CD1c-positive myeloid dendritic cell (primary cell): ENCODE results near the gene HPS5.
"Not testable (repeated sequence)": the region's sequence is repeated elsewhere in the genome, so short reads cannot be mapped to it uniquely, and the experiment has no call there.

Experiments
- DNase-seq: peaks from one replicate; pipeline ENCODE4 v3.0.0-alpha.2; 2016; ENCODE audit errors: extremely low spot score

The HPS5 gene, protein sequence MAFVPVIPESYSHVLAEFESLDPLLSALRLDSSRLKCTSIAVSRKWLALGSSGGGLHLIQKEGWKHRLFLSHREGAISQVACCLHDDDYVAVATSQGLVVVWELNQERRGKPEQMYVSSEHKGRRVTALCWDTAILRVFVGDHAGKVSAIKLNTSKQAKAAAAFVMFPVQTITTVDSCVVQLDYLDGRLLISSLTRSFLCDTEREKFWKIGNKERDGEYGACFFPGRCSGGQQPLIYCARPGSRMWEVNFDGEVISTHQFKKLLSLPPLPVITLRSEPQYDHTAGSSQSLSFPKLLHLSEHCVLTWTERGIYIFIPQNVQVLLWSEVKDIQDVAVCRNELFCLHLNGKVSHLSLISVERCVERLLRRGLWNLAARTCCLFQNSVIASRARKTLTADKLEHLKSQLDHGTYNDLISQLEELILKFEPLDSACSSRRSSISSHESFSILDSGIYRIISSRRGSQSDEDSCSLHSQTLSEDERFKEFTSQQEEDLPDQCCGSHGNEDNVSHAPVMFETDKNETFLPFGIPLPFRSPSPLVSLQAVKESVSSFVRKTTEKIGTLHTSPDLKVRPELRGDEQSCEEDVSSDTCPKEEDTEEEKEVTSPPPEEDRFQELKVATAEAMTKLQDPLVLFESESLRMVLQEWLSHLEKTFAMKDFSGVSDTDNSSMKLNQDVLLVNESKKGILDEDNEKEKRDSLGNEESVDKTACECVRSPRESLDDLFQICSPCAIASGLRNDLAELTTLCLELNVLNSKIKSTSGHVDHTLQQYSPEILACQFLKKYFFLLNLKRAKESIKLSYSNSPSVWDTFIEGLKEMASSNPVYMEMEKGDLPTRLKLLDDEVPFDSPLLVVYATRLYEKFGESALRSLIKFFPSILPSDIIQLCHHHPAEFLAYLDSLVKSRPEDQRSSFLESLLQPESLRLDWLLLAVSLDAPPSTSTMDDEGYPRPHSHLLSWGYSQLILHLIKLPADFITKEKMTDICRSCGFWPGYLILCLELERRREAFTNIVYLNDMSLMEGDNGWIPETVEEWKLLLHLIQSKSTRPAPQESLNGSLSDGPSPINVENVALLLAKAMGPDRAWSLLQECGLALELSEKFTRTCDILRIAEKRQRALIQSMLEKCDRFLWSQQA

DNA sequence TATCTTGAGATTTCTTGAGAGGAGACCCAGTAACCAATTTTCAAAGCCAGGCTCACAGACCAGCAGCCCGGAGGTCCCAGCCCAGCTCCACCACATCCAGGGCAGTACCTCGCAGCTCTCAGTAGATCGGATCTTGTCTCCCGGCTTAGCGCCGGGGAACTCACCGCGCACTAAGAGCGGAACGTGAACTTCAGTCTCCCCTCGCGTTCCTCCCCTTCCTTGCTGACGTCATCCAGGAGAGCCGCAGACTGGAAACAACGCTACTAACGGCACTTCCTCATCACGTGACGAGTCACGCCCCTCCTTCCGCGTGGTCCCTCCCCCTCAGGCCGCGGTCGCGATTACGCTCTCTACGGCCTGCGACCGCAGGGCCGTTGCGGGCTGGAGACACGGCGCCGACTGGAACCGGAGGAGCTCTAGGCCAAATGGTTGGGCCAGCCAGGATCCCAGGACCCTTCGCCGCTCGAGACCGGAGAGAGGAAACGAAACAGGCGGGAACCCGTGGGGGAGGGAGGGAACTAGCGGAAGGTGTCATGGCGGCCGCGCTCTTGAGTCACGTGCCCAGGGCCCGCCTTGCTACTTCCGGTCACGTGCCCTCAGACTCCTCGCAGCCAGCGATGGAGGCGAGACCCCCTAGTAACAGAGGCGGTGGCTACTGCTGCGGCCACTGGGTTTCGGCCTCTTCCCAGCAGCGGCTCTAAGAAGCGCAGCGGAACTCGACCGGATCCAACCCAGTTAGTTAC, at the start of gene HPS5, which contains the start of gene GTF2H1:
Gene HPS5, minus strand, starts transcription at position 172 of the 743 bp plus-strand sequence. CDS start 4,282 bp downstream, outside the sequence.
Gene GTF2H1, plus strand, starts transcription at position 599 of the 743 bp plus-strand sequence. CDS start 10,508 bp downstream, outside the sequence.
- peak; percentile 99 for DNase-seq

DNA sequence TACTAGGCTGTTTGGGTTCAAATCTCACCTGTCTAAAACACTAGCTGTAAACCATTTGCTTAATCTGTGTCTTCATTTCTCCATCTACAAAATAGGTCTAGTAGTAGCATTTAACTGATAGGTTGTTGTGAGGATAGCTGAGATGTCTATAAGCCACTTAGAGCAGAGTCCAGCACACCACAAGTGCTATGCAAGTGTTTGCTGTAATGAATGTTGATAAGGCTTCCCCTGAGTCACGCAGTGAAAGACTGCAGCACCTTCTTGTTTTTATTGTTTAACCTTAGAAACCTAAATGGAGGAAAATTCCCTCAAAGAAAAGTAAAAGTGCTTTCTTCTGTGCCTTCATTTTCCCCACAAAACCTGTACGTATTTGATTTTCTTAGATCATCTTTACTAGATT, 49.3 kb upstream of the HPS5 start:
- DNase-seq = no peak

DNA sequence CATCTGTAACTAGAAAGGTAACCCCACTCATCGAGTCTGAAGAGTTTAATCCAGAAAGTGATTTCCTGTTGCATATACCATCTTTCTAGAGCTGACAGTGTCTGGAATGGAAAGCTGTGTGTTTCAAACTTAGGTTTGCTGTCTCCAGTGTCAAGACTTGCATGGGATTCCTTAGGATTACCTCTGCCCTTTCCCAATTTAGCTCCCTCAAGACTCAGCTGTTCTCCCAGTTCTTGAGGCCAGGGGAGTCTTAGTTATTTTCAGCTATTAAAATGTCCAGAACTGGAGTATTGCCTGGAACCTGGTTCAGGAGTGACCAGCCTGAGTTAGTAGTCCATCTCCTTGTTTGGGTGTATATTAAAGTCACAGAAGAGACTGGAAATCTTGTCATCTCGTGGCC, 47.5 kb upstream of the HPS5 start:
- DNase-seq = no peak

DNA sequence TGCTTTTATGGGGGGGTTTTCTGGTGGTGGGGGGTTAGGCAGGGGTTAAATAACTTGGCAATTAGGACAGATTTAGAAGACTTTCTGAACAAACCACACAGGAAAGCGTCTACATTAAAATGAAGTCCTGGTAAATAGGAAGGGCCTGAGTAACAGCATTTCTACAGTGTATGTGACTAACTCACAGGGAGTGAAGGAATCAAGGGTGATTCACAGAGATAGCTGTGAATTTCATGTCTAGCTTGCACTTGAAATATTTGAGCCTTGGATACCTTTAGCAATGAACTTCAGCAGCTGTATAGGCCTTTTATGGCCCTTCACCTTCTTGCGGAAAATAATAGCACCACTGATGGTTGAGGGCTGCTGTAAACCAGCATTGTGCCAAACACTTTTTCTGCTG, 46.3 kb upstream of the HPS5 start:
- no peak for DNase-seq

DNA sequence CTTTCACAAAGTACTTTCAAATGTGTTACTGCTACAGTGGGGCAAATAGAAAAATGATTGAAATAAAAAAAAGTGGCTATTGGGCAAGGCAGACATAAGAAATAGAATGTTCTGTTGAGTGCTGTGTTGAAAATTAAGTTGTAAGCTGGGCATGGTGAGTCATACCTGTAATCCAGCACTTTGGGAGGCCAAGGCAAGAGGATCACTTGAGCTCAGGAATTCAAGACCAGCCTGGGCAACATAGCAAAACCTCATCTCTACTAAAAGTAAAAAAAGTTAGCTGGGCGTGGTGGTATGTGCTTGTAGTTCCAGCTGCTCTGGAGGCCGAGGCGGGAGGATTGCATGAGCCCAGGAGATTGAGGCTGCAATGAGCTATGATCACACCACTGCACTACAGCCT, 45.5 kb upstream of the HPS5 start:
- DNase-seq = no peak

DNA sequence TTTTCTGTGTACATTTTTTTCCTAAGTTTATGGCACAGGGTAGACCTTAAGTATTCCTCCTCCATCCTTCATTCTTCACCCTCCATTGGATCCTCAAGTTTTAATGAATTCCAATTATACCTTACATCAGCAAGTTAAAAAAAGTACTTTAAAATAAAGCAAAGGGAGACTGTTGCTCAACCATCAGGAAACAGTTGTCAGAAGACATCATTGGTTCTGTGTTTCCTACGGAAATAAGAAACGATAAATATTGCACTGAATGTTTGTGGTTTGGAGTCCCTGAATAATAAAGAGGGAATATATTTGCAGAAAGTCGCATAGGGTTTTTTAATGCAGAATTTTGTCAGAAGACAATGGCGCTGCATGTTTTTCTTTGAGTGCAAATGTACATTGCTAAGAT, 44.3 kb upstream of the HPS5 start:
- no peak for DNase-seq

DNA sequence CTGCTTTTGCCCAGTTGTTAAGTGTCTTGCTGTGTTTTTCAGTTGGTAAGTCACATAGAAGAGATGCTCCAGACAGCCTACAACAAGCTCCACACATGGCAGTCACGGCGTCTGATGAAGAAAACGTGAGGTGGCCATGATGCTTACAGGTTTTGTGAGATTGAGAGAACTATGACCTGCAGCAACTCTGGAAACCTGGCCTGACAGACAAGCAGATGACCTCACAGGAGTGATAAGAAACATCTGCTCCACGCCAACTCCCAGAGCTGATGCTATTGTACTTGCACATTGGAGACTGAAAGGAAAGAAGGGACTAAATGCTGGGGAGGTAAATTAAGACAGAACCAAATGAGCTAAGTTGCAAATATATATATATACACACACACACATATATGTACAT, 43.8 kb upstream of the HPS5 start:
- DNase-seq = no peak

DNA sequence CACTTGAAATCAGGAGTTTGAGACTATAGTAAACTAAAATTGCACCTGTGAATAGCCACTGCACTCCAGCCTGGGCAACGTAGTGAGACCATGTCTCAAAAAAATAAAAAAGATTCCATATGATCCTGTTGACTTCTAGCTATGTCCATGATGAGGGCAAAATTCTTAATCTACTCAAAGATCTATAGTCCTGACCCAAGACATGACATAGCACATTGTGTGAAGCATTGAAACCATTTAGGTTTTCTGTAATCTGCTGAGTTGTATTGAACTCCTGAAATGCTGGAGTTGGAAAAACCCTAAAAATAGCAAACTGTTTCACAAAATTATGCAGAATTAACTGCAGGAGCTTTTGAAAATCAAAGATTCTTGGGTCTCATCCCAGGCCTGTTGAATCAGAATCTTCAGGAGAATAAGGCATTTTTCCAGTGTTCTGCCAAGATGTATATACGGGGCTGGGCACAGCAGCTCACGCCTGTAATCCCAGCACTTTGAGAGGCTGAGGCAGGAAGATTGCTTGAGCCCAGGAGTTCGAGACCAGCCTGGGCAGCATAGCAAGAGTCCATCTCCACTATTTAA, 42.6 kb upstream of the HPS5 start:
- no peak for DNase-seq

DNA sequence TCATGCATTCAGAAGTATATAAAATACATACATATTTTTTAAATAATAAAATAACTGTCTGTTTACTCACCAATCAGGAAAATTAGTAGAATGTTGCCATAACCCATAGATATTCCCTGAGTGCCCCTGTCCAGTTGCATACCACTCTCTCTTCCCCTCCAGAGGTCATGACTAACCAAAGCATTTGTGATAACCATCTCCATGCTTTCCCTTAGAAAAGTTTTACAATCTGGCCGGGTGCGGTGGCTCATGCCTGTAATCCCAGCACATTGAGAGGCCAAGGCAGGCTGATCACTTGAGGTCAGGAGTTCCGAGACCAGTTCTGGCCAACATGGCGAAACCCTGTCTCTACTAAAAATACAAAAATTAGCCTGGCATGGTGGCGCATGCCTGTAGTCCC, 39.2 kb upstream of the HPS5 start:
- DNase-seq = no peak

DNA sequence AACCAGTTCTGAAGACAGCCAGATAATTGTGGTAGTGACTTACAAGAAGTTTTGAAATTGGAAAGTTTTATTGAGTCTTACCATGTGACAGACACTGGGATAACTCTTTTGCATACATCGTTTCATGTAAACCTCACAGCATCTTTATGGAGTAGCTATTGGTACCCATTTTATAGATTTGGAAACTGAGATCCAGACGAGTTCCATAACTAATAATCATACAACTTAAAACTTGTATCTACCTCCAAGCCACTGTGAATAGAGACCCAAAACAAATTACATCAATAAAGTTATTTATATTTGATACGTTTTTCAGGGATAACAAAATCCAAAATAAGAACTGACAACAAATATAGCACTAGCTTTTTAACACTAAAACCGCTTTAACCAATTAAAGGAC, 36.7 kb upstream of the HPS5 start:
- DNase-seq = no peak

DNA sequence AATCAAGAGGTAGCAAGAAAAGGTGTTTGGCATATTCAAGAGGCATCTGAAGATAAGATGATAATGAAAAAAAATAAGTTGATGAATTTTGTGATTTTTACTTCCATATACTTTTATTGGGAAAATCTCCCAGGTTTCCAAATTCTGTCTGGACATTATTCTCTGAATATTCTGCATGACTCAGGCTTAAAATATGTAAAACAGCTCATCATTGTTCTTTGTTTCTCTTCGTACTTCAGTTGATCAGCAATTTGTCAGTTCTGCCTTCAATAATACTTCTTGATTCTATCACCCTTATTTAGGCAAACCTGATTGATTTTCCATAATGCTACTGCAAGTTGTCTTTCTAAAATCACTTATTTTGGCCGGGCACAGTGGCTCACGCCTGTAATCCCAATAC, 30.6 kb upstream of the HPS5 start:
- DNase-seq = no peak

DNA sequence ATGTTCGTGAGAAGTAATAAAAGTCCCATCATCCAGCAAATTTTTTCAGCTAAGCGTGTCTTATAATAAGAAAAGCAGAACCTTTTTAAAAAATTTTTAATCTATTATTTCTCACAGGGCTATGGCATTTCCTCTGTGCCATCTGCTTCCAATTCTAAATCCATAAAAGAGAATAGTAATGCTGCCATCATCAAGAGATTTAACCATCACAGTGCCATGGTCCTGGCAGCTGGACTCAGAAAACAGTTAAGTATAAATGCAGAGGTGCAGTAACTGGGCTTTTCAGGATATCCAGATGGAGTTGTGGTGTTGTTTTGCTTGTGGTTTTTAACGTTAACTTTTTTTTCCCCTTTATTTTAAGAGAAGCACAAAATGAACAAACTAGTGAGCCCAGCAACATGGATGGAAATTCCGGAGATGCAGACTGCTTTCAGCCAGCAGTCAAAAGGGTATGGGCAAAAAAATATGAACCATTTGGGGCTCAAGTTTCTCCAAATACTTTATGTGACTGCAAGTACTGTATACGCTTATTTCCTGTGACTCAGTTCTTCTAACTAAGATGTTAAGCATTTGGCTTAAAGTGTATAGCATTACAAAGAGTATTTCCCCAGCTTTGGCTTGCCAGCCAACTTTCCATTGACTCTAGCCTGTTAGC, 25.7 kb upstream of the HPS5 start:
- no peak for DNase-seq

DNA sequence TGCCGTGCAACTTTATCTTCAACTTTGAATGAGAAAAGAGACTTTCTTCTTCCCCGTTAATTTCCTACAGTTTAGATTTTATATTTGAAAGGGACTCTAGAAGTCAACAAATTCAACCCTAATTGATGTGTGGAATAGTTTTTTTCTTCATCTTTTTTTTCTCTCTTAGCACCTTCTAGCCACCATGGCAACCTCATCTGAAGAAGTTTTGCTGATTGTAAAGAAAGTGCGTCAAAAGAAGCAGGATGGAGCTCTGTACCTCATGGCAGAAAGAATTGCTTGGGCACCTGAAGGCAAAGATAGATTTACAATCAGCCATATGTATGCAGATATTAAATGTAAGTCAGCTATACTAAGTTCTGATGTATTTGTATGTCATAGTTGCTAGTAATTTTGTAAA, 11.0 kb upstream of the HPS5 start:
- DNase-seq = no peak

DNA sequence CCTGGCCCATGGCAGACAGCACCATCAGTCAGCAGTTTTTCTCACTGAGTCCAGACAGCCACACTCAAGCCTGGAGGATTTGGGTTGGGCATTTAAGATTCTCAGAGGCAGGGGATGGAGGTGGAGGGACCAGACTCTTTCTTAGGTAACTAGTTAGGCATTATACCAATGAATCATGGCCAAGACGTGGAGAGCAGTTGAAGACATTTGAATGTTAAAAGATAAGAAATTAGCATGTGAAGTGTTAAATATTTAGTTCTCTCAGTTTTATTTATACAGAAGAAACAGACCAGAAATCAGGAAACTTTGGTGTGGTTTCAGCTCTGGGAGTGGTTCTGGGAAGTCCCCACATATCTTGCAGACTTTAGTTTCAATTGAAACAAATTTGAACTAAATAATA, 10.4 kb upstream of the HPS5 start:
- no peak for DNase-seq

DNA sequence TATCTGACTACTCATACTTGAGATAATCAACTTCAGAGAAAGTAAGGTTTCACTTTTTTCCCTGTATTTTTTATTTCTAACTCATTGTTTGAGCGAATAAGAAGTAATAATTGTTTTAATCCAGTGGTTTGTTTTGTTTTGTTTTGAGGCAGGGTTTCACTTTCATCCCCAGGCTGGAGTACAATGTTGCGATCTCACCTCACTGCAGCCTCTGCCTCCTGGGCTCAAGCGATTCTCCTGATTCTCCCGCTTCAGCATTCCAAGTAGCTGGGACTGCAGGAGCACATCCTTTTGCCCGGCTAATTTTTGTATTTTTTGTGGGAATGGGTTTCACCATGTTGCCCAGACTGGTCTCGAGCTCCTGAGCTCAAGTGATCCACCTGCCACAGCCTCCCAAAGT, 9.0 kb upstream of the HPS5 start:
- DNase-seq = no peak

DNA sequence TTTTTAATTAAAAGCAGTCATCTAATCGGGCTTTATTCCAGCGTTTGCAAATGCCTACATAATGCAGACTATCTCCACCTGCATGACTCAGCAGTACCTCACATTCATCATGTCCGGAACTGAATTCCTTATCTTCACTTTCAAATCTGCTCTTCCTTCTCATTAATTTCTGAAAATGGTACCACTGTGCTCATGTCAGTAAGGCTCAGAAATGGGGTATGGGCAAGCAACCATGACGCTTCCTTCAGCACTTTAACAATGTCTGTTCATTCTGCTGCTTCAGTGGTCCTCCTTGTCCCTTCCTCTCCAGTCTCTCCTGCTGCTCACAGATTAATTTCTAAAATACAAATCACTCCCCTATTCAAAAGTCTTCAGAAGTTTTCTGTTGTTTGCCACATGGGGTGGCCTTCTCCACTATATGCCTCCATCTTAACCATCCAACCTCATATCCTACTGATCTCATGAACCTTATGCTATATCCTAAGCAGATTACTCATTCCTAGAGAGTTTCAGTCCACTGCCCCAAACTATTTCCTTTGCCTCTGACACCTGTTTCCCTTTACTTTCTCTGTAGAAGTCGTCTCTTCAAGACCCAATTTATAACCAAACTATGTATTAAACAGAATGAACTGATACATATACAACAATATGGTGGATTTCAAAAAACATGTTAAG, 7.4 kb upstream of the HPS5 start:
- no peak for DNase-seq

DNA sequence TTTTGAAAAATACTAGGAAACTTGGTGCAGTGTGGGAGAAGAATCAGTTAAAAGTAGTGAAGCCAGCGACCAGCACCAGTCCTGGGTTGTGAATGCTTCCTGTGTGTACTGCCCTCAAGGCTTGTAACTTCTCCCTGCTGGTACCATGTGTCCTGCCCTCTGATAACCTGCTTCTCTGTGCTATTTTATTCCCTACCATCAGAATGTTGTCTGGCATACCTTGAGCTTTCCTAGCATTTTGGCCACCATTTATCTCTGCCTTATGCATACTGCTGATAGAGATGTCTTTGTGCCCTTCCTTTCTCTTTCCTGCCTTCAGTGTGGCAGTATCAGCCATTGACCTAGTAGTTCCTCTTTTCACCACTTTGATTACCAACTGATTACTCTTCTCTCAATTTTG, 2.4 kb upstream of the HPS5 start:
- no peak for DNase-seq

DNA sequence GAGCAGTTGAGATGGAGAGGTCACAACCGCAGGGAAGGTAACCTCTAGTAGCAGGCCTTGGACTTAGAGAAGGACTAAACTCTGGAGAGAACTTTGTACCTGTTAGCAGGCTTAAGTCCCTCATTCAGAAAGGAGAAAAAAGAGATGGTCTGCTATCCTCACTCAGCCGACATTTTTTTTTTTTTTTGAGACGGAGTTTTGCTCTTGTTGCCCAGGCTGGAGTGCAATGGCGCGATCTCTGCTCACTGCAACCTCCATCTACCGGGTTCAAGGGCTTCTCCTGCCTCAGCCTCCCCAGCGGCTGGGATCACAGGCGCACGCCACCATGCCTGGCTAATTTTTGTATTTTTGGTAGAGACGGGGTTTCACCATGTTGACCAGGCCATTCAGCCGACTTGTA, 1.9 kb upstream of the HPS5 start:
- not testable (repeated sequence) for DNase-seq

DNA sequence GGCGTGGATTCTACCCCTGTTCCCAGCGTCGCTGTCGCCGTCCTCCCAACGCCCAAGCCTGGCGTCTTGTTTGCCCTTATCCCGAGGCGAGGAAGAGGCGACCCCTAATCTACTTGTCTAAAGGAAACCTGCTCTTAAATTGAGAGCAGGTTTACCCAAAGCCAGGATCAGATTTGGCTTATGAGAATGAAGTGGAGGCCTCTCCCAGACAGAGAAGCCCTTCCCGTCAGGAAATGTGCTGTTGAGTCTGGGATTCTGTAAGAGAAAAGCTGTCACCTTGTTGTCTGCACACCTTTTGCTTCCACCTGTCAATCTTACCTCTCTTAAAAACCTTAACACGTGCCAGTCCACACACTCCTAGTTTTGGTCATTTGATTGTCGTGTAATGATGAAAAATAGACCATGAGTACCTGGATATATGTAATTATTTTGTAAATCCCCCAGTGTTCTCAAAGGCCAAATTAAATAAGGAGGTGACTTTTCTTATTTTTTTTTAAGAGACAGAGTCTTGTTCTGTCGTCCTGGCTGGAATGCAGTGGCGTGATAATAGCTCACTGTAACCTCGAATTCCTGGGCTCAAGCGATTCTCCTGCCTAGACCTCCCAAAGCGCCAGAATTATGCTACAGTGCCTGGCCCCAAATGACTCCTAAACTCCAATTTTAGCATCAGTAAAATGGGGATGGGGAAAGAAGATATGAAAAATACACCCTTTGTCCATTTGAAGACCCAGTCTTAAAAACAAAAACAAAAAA, 1.1 kb upstream of the HPS5 start:
- DNase-seq = no peak
